Thoracic aorta (tissue), 2 donors: Measurements from ENCODE around the gene BORCS5. TPM values are rescaled to one million over a fixed set of nuclear protein-coding genes. Genes with fewer than 3 reads are reported as not detected.

Experiments used
- ATAC-seq: fragments of 150-250 bp; one replicate; pipeline ENCODE4 v1.8.0; 2017; ENCODE audit warnings: low read depth; ENCODE audit not compliant: insufficient number of reproducible peaks, low FRiP score
- DNase-seq: peaks from one replicate; pipeline ENCODE4 v3.0.0-alpha.2; 2020; ENCODE audit warnings: low spot score
- H3K27ac ChIP-seq, 2 donors: fragments of 200-600 bp; sonication (generic); 1 replicate in 1 of 2; 2 replicates in 1 of 2; pipeline ENCODE4 v1.5.1; 2016; ENCODE audit warnings: mild to moderate bottlenecking in 2 of 2, moderate library complexity in 2 of 2
- H3K27me3 ChIP-seq: fragments of 200-600 bp; sonication (generic); replicated peaks from 2 replicates; pipeline ENCODE4 v1.6.0; 2016; ENCODE audit warnings: mild to moderate bottlenecking; ENCODE audit not compliant: insufficient read depth
- H3K36me3 ChIP-seq: fragments of 200-600 bp; sonication (generic); one replicate; pipeline ENCODE4 v1.5.1; 2016
- H3K4me1 ChIP-seq, 2 donors: fragments of 200-600 bp; sonication (generic); 1 replicate in 1 of 2; 2 replicates in 1 of 2; pipeline versions ENCODE4 v1.5.1 to v1.6.0; 2016; ENCODE audit warnings: low read depth in 2 of 2, mild to moderate bottlenecking in 1 of 2; ENCODE audit not compliant: control insufficient read depth in 1 of 2
- H3K4me3 ChIP-seq: fragments of 200-600 bp; sonication (generic); 2 replicates; pipeline ENCODE4 v1.5.1; 2016; ENCODE audit warnings: mild to moderate bottlenecking
- H3K9me3 ChIP-seq: fragments of 200-600 bp; sonication (generic); 2 replicates; pipeline ENCODE4 v1.5.1; 2016
- total RNA-seq, 2 donors: library from RNA; depleted of rRNA; stranded (reverse); fragments of >200 nt; gene quantifications; one replicate each; pipeline versions ENCODE4 v1.1.0 to v1.2.3, GENCODE V29; 2016
- TF ChIP-seq, protein P1 (sequence below): fragments of 200-600 bp; sonication (generic); IDR thresholded peaks from one replicate; pipeline ENCODE4 v1.5.1; 2019; ENCODE audit warnings: antibody characterized with exemption

BORCS5 gene
- total RNA-seq, 2 donors from 2014 or later = 20.6 to 27.1 TPM

DNA sequence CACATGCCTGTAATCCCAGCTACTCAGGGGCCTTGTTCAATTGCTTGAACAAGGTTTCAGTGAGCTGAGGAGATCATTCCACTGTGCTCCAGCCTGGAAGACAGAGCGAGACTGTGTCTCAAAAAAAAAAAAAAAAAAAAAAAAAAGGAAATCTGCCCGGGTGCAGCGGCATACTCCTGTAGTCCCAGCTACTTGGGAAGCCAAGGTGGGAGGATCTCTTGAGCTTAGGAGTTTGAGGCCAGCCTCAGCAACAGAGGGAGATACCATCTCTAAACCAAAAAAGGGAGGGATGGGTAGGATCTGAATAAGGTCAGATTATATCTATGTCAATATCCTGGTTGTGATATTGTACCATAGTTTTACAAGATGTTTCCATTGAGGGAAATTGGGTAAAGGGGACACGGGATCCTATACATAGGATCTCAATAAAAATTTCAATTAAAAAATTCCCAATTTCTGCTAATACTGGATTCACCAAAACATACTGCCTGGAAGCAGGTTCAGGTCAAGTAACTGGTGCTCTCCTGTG lies 76.4 kb downstream of the BORCS5 start:
- no peaks in the 10 kb centered on the region for H3K27me3 ChIP-seq
- peak overlapping the region in 1 of 2 donors; percentile 8 for H3K27ac ChIP-seq
- H3K36me3 ChIP-seq = no peaks in the 10 kb centered on the region
- ATAC-seq = no peak
- TF ChIP-seq, protein P1, sequence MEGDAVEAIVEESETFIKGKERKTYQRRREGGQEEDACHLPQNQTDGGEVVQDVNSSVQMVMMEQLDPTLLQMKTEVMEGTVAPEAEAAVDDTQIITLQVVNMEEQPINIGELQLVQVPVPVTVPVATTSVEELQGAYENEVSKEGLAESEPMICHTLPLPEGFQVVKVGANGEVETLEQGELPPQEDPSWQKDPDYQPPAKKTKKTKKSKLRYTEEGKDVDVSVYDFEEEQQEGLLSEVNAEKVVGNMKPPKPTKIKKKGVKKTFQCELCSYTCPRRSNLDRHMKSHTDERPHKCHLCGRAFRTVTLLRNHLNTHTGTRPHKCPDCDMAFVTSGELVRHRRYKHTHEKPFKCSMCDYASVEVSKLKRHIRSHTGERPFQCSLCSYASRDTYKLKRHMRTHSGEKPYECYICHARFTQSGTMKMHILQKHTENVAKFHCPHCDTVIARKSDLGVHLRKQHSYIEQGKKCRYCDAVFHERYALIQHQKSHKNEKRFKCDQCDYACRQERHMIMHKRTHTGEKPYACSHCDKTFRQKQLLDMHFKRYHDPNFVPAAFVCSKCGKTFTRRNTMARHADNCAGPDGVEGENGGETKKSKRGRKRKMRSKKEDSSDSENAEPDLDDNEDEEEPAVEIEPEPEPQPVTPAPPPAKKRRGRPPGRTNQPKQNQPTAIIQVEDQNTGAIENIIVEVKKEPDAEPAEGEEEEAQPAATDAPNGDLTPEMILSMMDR = no peak
- H3K9me3 ChIP-seq = no peaks in the 10 kb centered on the region
- H3K4me3 ChIP-seq = no peak overlapping the region
- peaks cover 15 to 41% of the 10 kb centered on the region in 2 donors for H3K4me1 ChIP-seq
- DNase-seq = no peak

DNA sequence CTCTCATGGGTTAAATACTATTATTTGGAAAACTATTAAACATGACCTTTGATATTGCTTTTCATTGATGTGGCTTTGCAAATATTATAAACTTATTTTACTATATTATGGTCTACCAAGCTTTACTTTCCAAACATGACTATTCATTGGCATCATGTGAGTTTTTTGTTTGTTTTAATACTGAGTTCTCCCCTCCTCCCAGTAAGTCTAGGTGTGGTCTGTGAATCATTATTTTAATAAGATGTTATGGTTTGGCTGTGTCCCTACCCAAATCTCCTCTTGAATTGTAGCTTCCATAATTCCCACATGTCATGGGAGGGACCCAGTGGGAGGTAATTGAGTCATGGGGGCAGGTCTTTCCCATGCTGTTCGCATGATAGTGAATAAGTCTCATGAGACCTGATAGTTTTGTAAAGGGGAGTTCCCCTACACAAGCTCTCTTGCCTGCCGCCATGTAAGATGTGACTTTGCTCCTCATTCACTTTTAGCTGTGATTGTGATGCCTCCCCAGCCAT lies 80.0 kb downstream of the BORCS5 start:
- no peaks in the 10 kb centered on the region for H3K9me3 ChIP-seq
- ATAC-seq = no peak

DNA sequence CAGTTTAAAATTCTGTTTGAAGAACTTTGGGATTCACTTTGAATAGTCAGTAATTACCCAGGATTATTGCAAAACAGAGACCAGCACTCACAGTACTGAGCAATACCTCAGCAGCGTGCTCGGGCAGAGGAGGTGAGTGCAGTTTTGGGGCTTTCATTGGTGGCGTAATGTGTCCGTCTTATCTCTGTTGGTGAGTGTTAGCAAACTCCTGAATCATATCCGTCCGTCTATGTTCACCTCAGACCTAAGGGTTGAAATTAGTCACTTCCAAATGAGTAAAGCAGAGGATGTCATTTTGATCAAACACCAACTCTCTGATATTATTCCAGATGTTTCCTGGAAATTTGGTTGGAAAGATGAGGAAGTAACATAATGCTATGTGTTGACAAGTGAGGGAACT lies 82.8 kb downstream of the BORCS5 start:
- no peaks in the 10 kb centered on the region for H3K27me3 ChIP-seq
- H3K4me1 ChIP-seq = peaks cover 24 to 41% of the 10 kb centered on the region in 2 donors
- DNase-seq (no peak), ATAC-seq (no peak)
- no peak overlapping the region for H3K4me3 ChIP-seq
- no peak overlapping the region for H3K27ac ChIP-seq
- H3K36me3 ChIP-seq = no peaks in the 10 kb centered on the region
- TF ChIP-seq, protein P1 = no peak
- no peaks in the 10 kb centered on the region for H3K9me3 ChIP-seq

More for the DNA sequence above, 80.0 kb downstream of the BORCS5 start:
- peaks cover 9 to 36% of the 10 kb centered on the region in 2 donors for H3K4me1 ChIP-seq
- no peak overlapping the region for H3K27ac ChIP-seq
- no peaks in the 10 kb centered on the region for H3K36me3 ChIP-seq
- no peaks in the 10 kb centered on the region for H3K27me3 ChIP-seq
- H3K4me3 ChIP-seq = no peak overlapping the region
- no peak for DNase-seq
- TF ChIP-seq, protein P1 = no peak

DNA sequence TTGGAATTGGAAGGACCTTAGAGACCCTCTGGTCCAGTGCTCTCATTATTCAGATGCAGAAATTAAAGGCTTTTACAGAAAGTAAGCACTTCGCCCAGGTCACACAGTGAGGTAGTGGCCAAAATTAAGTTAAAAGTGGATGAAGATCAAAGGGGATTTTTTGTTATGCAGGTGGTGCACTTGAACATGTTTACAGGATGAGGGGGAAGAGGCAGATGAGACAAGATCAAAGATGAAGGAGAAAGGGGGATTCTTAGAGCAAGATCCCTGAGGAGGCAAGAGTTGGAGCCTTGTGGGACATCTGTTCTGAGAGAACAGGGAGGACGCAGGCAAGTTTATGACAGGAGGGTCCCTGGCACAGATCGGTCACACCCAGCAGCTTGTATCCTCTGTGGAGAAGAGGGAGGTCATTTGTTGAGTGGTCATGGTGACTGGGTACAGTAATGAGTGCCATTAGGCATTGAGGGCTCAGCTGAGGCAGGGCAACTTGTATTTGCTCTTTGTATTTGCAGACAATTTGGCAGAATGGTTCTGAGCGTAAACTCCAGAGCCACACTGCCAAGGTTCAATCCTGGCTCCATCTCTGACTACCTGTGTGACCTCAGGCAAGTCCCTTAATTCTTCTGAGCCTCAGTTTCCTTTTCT lies 84.0 kb downstream of the BORCS5 start:
- H3K4me1 ChIP-seq = peaks cover 24 to 42% of the 10 kb centered on the region in 2 donors
- no peaks in the 10 kb centered on the region for H3K36me3 ChIP-seq
- H3K27ac ChIP-seq = peak overlapping the region; percentile 82 to 87
- no peak overlapping the region for H3K4me3 ChIP-seq
- no peak for DNase-seq
- no peaks in the 10 kb centered on the region for H3K9me3 ChIP-seq
- no peaks in the 10 kb centered on the region for H3K27me3 ChIP-seq
- TF ChIP-seq, protein P1 = no peak
- no peak for ATAC-seq

DNA sequence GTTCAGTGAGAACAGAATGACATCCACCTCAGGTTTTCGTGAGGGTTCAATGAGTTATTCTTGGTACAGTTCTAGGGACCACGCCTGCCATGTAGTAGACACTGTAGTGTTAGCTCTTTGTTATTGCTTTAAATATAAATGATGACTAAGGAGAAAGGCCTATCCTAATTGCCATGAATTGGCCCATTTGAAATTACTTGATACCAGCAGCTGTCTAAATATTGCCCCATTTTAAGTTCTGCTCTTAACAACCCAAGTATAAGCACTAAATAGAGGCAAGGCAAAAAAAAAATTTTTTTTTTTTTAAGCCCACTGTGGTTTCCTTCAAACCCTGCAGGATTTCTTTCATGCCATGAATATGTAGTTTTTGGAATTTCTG lies 84.5 kb downstream of the BORCS5 start:
- Histone ChIP-seq H3K9me3 (no peaks in the 10 kb centered on the region), H3K4me1 (peaks cover 24 to 43% of the 10 kb centered on the region in 2 donors), H3K27ac (peak overlapping the region; percentile 82 to 87), H3K36me3 (no peaks in the 10 kb centered on the region), H3K4me3 (no peak overlapping the region), H3K27me3 (no peaks in the 10 kb centered on the region)
- ATAC-seq (no peak), DNase-seq (no peak)
- TF ChIP-seq, protein P1 = no peak
